Left kidney (tissue), 2 donors: ENCODE results near the gene ACOX3. TPM values are rescaled to one million over a fixed set of nuclear protein-coding genes. Genes with fewer than 3 reads are reported as not detected.
A peak's percentile ranks its signal among the peaks of the same experiment; 100 is the strongest.
"Not testable (repeated sequence)": the region's sequence is repeated elsewhere in the genome, so short reads cannot be mapped to it uniquely, and the experiment has no call there.

Experiments
- DNase-seq: peaks from one replicate; pipeline ENCODE4 v3.0.0-alpha.2; 2013
- polyA plus RNA-seq: library from polyadenylated mRNA; unstranded; fragments of 120-200 nt; gene quantifications from one replicate; pipeline ENCODE4 v1.2.1, GENCODE V29; 2013; ENCODE audit not compliant: insufficient read length

Gene ACOX3
- polyA plus RNA-seq, 1 donor, result 17.1 TPM

- not testable (repeated sequence) for DNase-seq
These were observed 33.6 kb downstream of the ACOX3 start for GRCh38 chr4:8406887-8407286.

GRCh38 chr4:8405516-8405875 is 35.0 kb downstream of the ACOX3 start:
- DNase-seq, result no peak

GRCh38 chr4:8404791-8405515 is 35.6 kb downstream of the ACOX3 start:
- no peak for DNase-seq

- no peak for DNase-seq
These were observed 36.5 kb downstream of the ACOX3 start for GRCh38 chr4:8403976-8404375.

GRCh38 chr4:8403173-8403753 is 37.3 kb downstream of the ACOX3 start:
- peak; percentile 75 for DNase-seq

- DNase-seq, result no peak
These were observed 37.9 kb downstream of the ACOX3 start for GRCh38 chr4:8402640-8403039.

GRCh38 chr4:8402181-8402597 is 38.3 kb downstream of the ACOX3 start:
- no peak for DNase-seq

GRCh38 chr4:8401665-8402064 is 38.9 kb downstream of the ACOX3 start:
- DNase-seq, result no peak

- no peak for DNase-seq
These were observed 39.7 kb downstream of the ACOX3 start for GRCh38 chr4:8400632-8401325.

- no peak for DNase-seq
These were observed 41.2 kb downstream of the ACOX3 start for GRCh38 chr4:8399298-8399697.

- no peak for DNase-seq
These were observed 42.2 kb downstream of the ACOX3 start for GRCh38 chr4:8398347-8398746.

GRCh38 chr4:8396762-8397406 is 43.6 kb downstream of the ACOX3 start:
- DNase-seq, result no peak

GRCh38 chr4:8395504-8396296 is 44.8 kb downstream of the ACOX3 start:
- no peak for DNase-seq

GRCh38 chr4:8394806-8395205 is 45.7 kb downstream of the ACOX3 start:
- DNase-seq, result no peak

- no peak for DNase-seq
These were observed 46.4 kb downstream of the ACOX3 start for GRCh38 chr4:8394061-8394519.

GRCh38 chr4:8393593-8394038 is 46.9 kb downstream of the ACOX3 start:
- no peak for DNase-seq

GRCh38 chr4:8392591-8393190 is 47.8 kb downstream of the ACOX3 start:
- no peak for DNase-seq

GRCh38 chr4:8391972-8392371 is 48.6 kb downstream of the ACOX3 start:
- no peak for DNase-seq

- no peak for DNase-seq
These were observed 49.5 kb downstream of the ACOX3 start for GRCh38 chr4:8391071-8391470.

- DNase-seq, result no peak
These were observed 49.9 kb downstream of the ACOX3 start for GRCh38 chr4:8390577-8390976.

GRCh38 chr4:8388528-8388870 is 52.0 kb downstream of the ACOX3 start:
- no peak for DNase-seq
